Loucy (cell line): ENCODE results near the gene ZNF438.

ENCODE experiments used
- CTCF ChIP-seq: fragments of 200-600 bp; sonication (generic); conservative IDR thresholded peaks from 2 replicates; pipeline ENCODE4 v1.5.1; 2014; ENCODE audit warnings: mild to moderate bottlenecking, antibody characterized with exemption, low read length
- EZH2phosphoT487 ChIP-seq: fragments of 200-600 bp; IDR thresholded peaks from 2 replicates; pipeline ENCODE4 v1.6.1; 2018; ENCODE audit warnings: antibody characterized with exemption, mild to moderate bottlenecking, moderate library complexity, borderline replicate concordance

DNA sequence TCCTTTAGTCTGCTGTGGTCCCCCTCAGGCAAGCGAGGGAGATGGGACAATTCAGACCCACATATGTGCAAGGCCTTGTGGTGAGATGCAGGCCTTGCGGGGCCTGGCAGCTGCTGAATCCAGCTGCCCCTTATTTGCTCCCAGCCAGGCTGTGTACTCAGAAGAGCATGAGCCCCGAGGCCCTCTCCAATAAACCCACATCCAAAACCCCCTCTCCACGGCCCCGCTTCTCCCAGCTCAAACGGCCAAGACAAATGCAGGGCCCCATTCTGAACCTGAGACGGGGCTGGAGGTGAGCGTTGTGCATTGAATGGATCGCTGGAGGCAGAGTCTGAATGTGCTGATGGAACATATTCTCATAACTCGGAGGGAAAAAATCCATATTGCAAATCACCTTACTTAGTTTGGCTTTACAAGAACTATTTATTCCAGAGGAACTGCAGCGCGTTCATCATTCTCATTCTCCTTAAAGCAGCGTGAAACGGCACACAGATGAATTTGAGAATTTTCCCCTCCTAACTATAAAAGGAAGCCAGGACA is 232.9 kb downstream of the ZNF438 start:
- TF ChIP-seq CTCF (no peak), EZH2phosphoT487 (no peak)
